ENCODE results near the gene IPCEF1.
"Not testable (repeated sequence)": the region's sequence is repeated elsewhere in the genome, so short reads cannot be mapped to it uniquely, and the experiment has no call there.

Gene IPCEF1

GRCh38 chr6:154247119-154247861 lies 109.3 kb downstream of the IPCEF1 start:
- peak; percentile 49 for DNase-seq (ENCODE audit: low read depth, low spot score)

GRCh38 chr6:154246723-154247118 lies 109.9 kb downstream of the IPCEF1 start:
- no peak for DNase-seq (ENCODE audit: low read depth, low spot score)

GRCh38 chr6:154245506-154245905 lies 111.1 kb downstream of the IPCEF1 start:
- no peak for DNase-seq (ENCODE audit: low read depth, low spot score)

GRCh38 chr6:154243793-154244750 lies 112.5 kb downstream of the IPCEF1 start:
- DNase-seq (ENCODE audit: low read depth, low spot score): no peak

GRCh38 chr6:154242617-154243357 lies 113.8 kb downstream of the IPCEF1 start:
- no peak for DNase-seq (ENCODE audit: low read depth, low spot score)

- no peak for DNase-seq (ENCODE audit: low read depth, low spot score)
Measured at GRCh38 chr6:154241581-154241980, 115.0 kb downstream of the IPCEF1 start.

- not testable (repeated sequence) for DNase-seq (ENCODE audit: low read depth, low spot score)
Measured at GRCh38 chr6:154241061-154241460, 115.5 kb downstream of the IPCEF1 start.

GRCh38 chr6:154239392-154239791 lies 117.2 kb downstream of the IPCEF1 start:
- no peak for DNase-seq (ENCODE audit: low read depth, low spot score)

- no peak for DNase-seq (ENCODE audit: low read depth, low spot score)
Measured at GRCh38 chr6:154238831-154239230, 117.8 kb downstream of the IPCEF1 start.

GRCh38 chr6:154236646-154237301 lies 119.8 kb downstream of the IPCEF1 start:
- DNase-seq (ENCODE audit: low read depth, low spot score): no peak

GRCh38 chr6:154234019-154234772 lies 122.4 kb downstream of the IPCEF1 start:
- DNase-seq (ENCODE audit: low read depth, low spot score): no peak

GRCh38 chr6:154233383-154233782 lies 123.2 kb downstream of the IPCEF1 start:
- DNase-seq (ENCODE audit: low read depth, low spot score): no peak

- DNase-seq (ENCODE audit: low read depth, low spot score): no peak
Measured at GRCh38 chr6:154232013-154232910, 124.3 kb downstream of the IPCEF1 start.

GRCh38 chr6:154230910-154231595 lies 125.5 kb downstream of the IPCEF1 start:
- no peak for DNase-seq (ENCODE audit: low read depth, low spot score)

- no peak for DNase-seq (ENCODE audit: low read depth, low spot score)
Measured at GRCh38 chr6:154230393-154230792, 126.2 kb downstream of the IPCEF1 start.

- no peak for DNase-seq (ENCODE audit: low read depth, low spot score)
Measured at GRCh38 chr6:154229786-154230185, 126.8 kb downstream of the IPCEF1 start.

GRCh38 chr6:154228521-154228905 lies 128.1 kb downstream of the IPCEF1 start:
- DNase-seq (ENCODE audit: low read depth, low spot score): no peak

- DNase-seq (ENCODE audit: low read depth, low spot score): no peak
Measured at GRCh38 chr6:154227862-154228520, 128.6 kb downstream of the IPCEF1 start.

GRCh38 chr6:154226461-154226860 lies 130.1 kb downstream of the IPCEF1 start:
- DNase-seq (ENCODE audit: low read depth, low spot score): no peak
